NB4 (cell line): Measurements from ENCODE around the gene TLN1.

ENCODE experiments used
- CTCF ChIP-seq: IDR thresholded peaks from one replicate; pipeline ENCODE4 v1.5.1; 2012; ENCODE audit warnings: low read depth, low read length
- MYC ChIP-seq: IDR thresholded peaks from 2 replicates; pipeline ENCODE4 v1.6.1; 2011; ENCODE audit warnings: low read depth, low read length
- POLR2A ChIP-seq: IDR thresholded peaks from 2 replicates; pipeline ENCODE4 v1.6.1; 2011; ENCODE audit warnings: mild to moderate bottlenecking; ENCODE audit not compliant: insufficient read length; ENCODE audit errors: extremely low read depth
- TF ChIP-seq, protein P1 (sequence below): IDR thresholded peaks from 2 replicates; pipeline ENCODE4 v1.6.1; 2011; ENCODE audit warnings: low read depth, low read length

DNA sequence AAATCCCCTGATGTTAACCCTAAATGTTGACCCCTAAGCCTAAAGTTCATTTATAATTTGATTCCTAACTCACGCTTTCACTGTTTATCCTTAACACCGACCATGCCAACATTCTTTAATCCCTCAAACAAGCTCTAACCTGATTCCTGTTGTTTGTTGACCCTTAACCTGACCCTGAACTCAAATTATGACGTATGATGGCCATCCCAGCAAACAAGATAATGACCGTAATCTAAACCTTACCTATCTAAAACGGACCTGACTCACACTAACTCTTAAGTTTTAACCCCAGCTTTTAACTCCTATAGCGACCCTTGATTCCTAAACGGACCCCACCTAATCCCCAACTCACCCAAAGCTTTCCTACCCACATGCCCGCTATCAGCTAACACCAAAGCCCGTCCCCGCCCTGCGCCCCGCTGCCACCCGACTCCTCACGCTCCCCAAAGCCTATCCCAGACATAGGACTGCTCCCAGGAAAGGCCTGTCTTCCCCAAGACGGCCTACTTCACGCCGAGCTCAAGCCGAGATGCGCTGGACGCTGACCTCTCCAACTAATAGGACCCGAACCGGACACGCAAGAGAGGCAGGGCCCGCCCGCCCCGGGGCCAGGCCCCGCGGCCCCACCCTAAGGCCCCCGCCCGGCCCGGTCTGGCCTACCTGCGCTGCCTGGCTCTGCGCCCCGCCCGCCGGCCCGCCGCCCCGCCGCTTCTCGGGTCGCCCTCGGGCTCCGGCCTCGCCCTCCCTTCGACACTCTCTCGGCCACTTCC lies 395 bp downstream of the TLN1 start:
- TF ChIP-seq CTCF (no peak), POLR2A (no peak), MYC (no peak)
- TF ChIP-seq, protein P1, sequence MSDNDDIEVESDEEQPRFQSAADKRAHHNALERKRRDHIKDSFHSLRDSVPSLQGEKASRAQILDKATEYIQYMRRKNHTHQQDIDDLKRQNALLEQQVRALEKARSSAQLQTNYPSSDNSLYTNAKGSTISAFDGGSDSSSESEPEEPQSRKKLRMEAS = no peak
